HL-60 (cell line): ENCODE measurements around the gene NEK11.

ENCODE experiments used
- DNase-seq, 2 experiments: peaks; one replicate each; pipeline ENCODE4 v3.0.0-alpha.2; 2010 to 2020; ENCODE audit warnings: low read depth in 1 of 2, low spot score in 1 of 2
- H3K27ac ChIP-seq: fragments of 250-450 bp; sonication (Bioruptor Pico); replicated peaks from 2 replicates; pipeline ENCODE4 v1.5.1; 2020; ENCODE audit warnings: mild to moderate bottlenecking, moderate library complexity
- H3K27me3 ChIP-seq: fragments of 250-450 bp; sonication (Bioruptor Pico); 2 replicates; pipeline ENCODE4 v1.5.1; 2021; ENCODE audit warnings: mild to moderate bottlenecking, moderate library complexity; ENCODE audit not compliant: insufficient read depth, poor library complexity, severe bottlenecking
- H3K4me3 ChIP-seq: replicated peaks from 2 replicates; pipeline ENCODE4 v1.5.1; 2011; ENCODE audit warnings: mild to moderate bottlenecking, control low read depth, low read length; ENCODE audit not compliant: insufficient read depth
- GABPA ChIP-seq: IDR thresholded peaks from 2 replicates; pipeline ENCODE4 v1.6.1; 2012; ENCODE audit warnings: low read depth
- POLR2AphosphoS5 ChIP-seq: IDR thresholded peaks from 2 replicates; pipeline ENCODE4 v1.6.1; 2012; ENCODE audit warnings: low read depth
- SPI1 ChIP-seq: IDR thresholded peaks from 2 replicates; pipeline ENCODE4 v1.6.1; 2012; ENCODE audit warnings: low read depth, mild to moderate bottlenecking, borderline replicate concordance
- TF ChIP-seq, protein P1 (sequence below): IDR thresholded peaks from one replicate; pipeline ENCODE4 v1.5.1; 2011; ENCODE audit warnings: low read length, control low read depth, inconsistent platforms; ENCODE audit not compliant: insufficient read depth
- TF ChIP-seq, protein P2 (sequence below): IDR thresholded peaks from 2 replicates; pipeline ENCODE4 v1.6.1; 2012; ENCODE audit warnings: low read depth; ENCODE audit not compliant: insufficient replicate concordance

NEK11 gene

DNA sequence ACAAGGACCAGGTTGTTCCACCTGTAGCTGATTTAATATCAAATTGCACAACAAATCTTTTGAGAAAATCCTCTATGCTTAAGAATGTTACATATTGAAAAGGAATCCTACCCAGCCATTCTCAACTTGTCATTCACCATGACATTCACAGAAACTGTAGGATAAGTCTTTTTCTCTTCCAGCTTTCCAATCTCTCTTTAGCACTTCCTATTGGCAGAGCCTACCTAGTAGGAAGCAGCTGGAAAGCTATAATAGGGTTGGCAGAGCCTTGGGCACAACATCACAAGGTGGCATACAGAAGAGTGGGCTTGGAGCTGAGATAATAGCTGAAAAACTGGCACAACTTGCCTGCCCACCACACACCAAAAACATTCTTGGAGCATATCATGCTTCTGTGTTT is 287.6 kb downstream of the NEK11 start:
- TF ChIP-seq GABPA (no peak), SPI1 (no peak)
- TF ChIP-seq, protein P1, sequence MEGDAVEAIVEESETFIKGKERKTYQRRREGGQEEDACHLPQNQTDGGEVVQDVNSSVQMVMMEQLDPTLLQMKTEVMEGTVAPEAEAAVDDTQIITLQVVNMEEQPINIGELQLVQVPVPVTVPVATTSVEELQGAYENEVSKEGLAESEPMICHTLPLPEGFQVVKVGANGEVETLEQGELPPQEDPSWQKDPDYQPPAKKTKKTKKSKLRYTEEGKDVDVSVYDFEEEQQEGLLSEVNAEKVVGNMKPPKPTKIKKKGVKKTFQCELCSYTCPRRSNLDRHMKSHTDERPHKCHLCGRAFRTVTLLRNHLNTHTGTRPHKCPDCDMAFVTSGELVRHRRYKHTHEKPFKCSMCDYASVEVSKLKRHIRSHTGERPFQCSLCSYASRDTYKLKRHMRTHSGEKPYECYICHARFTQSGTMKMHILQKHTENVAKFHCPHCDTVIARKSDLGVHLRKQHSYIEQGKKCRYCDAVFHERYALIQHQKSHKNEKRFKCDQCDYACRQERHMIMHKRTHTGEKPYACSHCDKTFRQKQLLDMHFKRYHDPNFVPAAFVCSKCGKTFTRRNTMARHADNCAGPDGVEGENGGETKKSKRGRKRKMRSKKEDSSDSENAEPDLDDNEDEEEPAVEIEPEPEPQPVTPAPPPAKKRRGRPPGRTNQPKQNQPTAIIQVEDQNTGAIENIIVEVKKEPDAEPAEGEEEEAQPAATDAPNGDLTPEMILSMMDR: no peak
- no peak overlapping the region for H3K27ac ChIP-seq
- H3K27me3 ChIP-seq: no peaks in the 10 kb centered on the region
- H3K4me3 ChIP-seq: no peak overlapping the region
- DNase-seq: no peak

DNA sequence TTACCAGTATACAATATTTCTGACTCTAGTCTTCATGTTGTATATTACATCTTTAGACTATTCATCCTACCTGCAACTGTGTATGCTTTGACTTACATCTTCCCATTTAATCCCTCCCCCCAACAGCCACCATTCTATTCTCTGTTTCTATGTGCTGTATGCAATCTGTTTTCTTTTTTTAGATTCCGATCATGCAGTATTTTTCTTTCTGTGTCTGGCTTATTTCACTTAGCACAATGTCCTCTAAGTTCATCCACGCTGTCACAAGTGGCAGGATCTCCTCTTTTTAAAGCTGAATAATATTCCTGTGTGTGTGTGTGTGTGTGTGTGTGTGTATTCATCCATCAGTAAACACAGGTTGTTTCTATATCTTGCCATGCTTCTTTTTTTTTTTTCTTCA is 288.5 kb downstream of the NEK11 start:
- H3K27me3 ChIP-seq: no peaks in the 10 kb centered on the region
- TF ChIP-seq, protein P1: no peak
- TF ChIP-seq POLR2AphosphoS5: no peak
- no peak for TF ChIP-seq GABPA
- no peak for TF ChIP-seq SPI1
- TF ChIP-seq, protein P2, sequence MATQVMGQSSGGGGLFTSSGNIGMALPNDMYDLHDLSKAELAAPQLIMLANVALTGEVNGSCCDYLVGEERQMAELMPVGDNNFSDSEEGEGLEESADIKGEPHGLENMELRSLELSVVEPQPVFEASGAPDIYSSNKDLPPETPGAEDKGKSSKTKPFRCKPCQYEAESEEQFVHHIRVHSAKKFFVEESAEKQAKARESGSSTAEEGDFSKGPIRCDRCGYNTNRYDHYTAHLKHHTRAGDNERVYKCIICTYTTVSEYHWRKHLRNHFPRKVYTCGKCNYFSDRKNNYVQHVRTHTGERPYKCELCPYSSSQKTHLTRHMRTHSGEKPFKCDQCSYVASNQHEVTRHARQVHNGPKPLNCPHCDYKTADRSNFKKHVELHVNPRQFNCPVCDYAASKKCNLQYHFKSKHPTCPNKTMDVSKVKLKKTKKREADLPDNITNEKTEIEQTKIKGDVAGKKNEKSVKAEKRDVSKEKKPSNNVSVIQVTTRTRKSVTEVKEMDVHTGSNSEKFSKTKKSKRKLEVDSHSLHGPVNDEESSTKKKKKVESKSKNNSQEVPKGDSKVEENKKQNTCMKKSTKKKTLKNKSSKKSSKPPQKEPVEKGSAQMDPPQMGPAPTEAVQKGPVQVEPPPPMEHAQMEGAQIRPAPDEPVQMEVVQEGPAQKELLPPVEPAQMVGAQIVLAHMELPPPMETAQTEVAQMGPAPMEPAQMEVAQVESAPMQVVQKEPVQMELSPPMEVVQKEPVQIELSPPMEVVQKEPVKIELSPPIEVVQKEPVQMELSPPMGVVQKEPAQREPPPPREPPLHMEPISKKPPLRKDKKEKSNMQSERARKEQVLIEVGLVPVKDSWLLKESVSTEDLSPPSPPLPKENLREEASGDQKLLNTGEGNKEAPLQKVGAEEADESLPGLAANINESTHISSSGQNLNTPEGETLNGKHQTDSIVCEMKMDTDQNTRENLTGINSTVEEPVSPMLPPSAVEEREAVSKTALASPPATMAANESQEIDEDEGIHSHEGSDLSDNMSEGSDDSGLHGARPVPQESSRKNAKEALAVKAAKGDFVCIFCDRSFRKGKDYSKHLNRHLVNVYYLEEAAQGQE: no peak
- no peak for DNase-seq
- no peak overlapping the region for H3K4me3 ChIP-seq
- H3K27ac ChIP-seq: no peak overlapping the region

DNA sequence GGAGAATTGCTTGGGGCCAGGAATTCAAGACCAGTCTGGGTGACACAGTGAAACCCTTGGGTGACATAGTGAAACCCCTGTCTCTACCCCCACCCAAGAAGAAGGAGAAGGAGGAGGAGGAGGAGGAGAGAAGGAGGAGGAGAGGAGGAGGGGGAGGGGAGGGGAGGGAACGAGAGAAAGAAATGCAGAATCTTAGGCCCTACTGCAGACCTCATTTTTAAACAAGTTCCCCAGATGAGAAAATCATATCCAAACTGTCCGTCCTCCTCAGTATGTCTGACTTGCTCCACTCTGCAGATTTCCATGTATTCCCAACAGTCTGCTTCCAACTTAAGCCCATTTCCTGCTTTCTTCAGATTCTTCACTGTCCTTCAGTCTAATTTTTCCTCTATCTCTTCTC is 291.0 kb downstream of the NEK11 start:
- TF ChIP-seq, protein P1: no peak
- TF ChIP-seq POLR2AphosphoS5 (no peak), SPI1 (no peak), GABPA (no peak)
- TF ChIP-seq, protein P2: no peak
- H3K4me3 ChIP-seq: no peak overlapping the region
- no peak overlapping the region for H3K27ac ChIP-seq
- H3K27me3 ChIP-seq: no peaks in the 10 kb centered on the region
- no peak for DNase-seq

DNA sequence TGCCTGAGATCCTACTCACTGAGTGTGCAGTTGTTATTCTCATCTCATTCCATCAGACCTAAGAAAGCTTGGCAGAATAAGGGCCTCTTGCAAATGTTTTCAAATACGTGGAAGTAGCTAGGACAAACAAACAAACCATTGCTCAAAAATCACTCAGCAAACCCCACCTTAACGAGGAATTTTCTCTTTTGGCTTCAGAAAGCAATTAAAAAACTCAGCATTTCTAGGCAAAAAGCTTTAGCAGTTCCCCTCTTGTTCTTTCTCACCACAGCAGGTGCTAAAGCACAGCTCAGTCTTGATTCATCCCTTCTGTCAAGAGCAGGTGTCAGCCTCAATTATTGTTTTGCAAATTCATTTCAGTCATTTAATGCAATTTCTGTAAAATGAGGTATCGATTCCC is 296.3 kb downstream of the NEK11 start:
- Histone ChIP-seq H3K27ac (no peak overlapping the region), H3K27me3 (no peaks in the 10 kb centered on the region), H3K4me3 (no peak overlapping the region)
- no peak for TF ChIP-seq POLR2AphosphoS5
- TF ChIP-seq SPI1: no peak
- no peak for TF ChIP-seq GABPA
- TF ChIP-seq, protein P1: no peak
- TF ChIP-seq, protein P2: no peak
- no peak for DNase-seq
